ENCODE results near the gene ZCCHC14. TPM values are rescaled to one million over a fixed set of nuclear protein-coding genes. Genes with fewer than 3 reads are reported as not detected.

The ZCCHC14 gene
- total and polyA plus RNA-seq, 2 of the 13 experiments (the other 11 are each of a cell fraction or from before 2014, with no cell fraction given), result 12.4 to 12.5 TPM

GRCh38 chr16:87495578-87496446, 3.0 kb upstream of the ZCCHC14 start (continued):
- no peak for TF ChIP-seq BCLAF1 (IDR thresholded peaks at IDR 0.05)
- no peak for TF ChIP-seq CHCHD3 (CRISPR knock-in tag; IDR thresholded peaks at IDR 0.05)
- no peak for TF ChIP-seq KLF12 (CRISPR knock-in tag; IDR thresholded peaks at IDR 0.05; ENCODE audit: borderline replicate concordance)
- TF ChIP-seq ZNF75D (CRISPR knock-in tag; IDR thresholded peaks at IDR 0.05; ENCODE audit: borderline replicate concordance), result no peak
- TF ChIP-seq MXI1 (IDR thresholded peaks at IDR 0.05; ENCODE audit: borderline replicate concordance, low read depth, low read length), result no peak
- TF ChIP-seq NR2F6 (IDR thresholded peaks at IDR 0.05), result no peak
- no peak for TF ChIP-seq NR2F6 (CRISPR knock-in tag; IDR thresholded peaks at IDR 0.05)
- peak; percentile 26 for TF ChIP-seq ZNF781 (CRISPR knock-in tag; IDR thresholded peaks at IDR 0.05; ENCODE audit: borderline replicate concordance, not compliant biosample characterization)
- no peak for TF ChIP-seq NR2C2 (CRISPR knock-in tag; IDR thresholded peaks at IDR 0.05; ENCODE audit: borderline replicate concordance)
- TF ChIP-seq ZNF296 (CRISPR knock-in tag; conservative IDR thresholded peaks at IDR 0.05), result 0 out of 2 replicates have a peak, but pooled peaks have one; percentile 40
- TF ChIP-seq MAFG (CRISPR knock-in tag; IDR thresholded peaks at IDR 0.05), result no peak
- no peak for TF ChIP-seq RORA (CRISPR knock-in tag; IDR thresholded peaks at IDR 0.05)
- TF ChIP-seq NRL (CRISPR knock-in tag; IDR thresholded peaks at IDR 0.05; ENCODE audit: borderline replicate concordance), result 0 out of 2 replicates have a peak, but pooled peaks have one; percentile 36
- no peak for TF ChIP-seq ZNF674 (CRISPR knock-in tag; IDR thresholded peaks at IDR 0.05; ENCODE audit: low read depth)
- TF ChIP-seq SKIL (CRISPR knock-in tag; IDR thresholded peaks at IDR 0.05; ENCODE audit: borderline replicate concordance), result no peak
- 0 out of 2 replicates have a peak, but pooled peaks have one; percentile 60 for TF ChIP-seq ZNF512B (CRISPR knock-in tag; IDR thresholded peaks at IDR 0.05; ENCODE audit: borderline replicate concordance)
- no peak for TF ChIP-seq ZNF574 (CRISPR knock-in tag; IDR thresholded peaks at IDR 0.05)
- TF ChIP-seq THYN1 (CRISPR knock-in tag; IDR thresholded peaks at IDR 0.05; ENCODE audit: borderline replicate concordance, low read depth), result no peak

All from HepG2 (cell line).